ENCODE measurements around the gene LCN15.
A peak's percentile ranks its signal among the peaks of the same experiment; 100 is the strongest.

LCN15 gene

GRCh38 chr9:136738960-136739359 is 25.4 kb downstream of the LCN15 start:
- no peak overlapping the region for H3K4me3 ChIP-seq (replicated peaks; ENCODE audit: low read depth, low read length)
- no peak for TF ChIP-seq CTCF (IDR thresholded peaks at IDR 0.05; ENCODE audit: low read depth, low read length, missing control alignments)
- no peak for DNase-seq (ENCODE audit: extremely low read depth, low read depth)

- DNase-seq (ENCODE audit: extremely low read depth, low read depth): no peak
- H3K4me3 ChIP-seq (replicated peaks; ENCODE audit: low read depth, low read length): no peak overlapping the region
- TF ChIP-seq CTCF (IDR thresholded peaks at IDR 0.05; ENCODE audit: low read depth, low read length, missing control alignments): no peak
These were observed 28.4 kb downstream of the LCN15 start for GRCh38 chr9:136735812-136736480.

- H3K4me3 ChIP-seq (replicated peaks; ENCODE audit: low read depth, low read length): no peak overlapping the region
- no peak for TF ChIP-seq CTCF (IDR thresholded peaks at IDR 0.05; ENCODE audit: low read depth, low read length, missing control alignments)
- DNase-seq (ENCODE audit: extremely low read depth, low read depth): no peak
These were observed 29.4 kb downstream of the LCN15 start for GRCh38 chr9:136734837-136735496.

GRCh38 chr9:136733611-136734010 is 30.7 kb downstream of the LCN15 start:
- no peak overlapping the region for H3K4me3 ChIP-seq (replicated peaks; ENCODE audit: low read depth, low read length)
- no peak for TF ChIP-seq CTCF (IDR thresholded peaks at IDR 0.05; ENCODE audit: low read depth, low read length, missing control alignments)
- DNase-seq (ENCODE audit: extremely low read depth, low read depth): no peak

- no peak for DNase-seq (ENCODE audit: extremely low read depth, low read depth)
- H3K4me3 ChIP-seq (replicated peaks; ENCODE audit: low read depth, low read length): no peak overlapping the region
- no peak for TF ChIP-seq CTCF (IDR thresholded peaks at IDR 0.05; ENCODE audit: low read depth, low read length, missing control alignments)
These were observed 31.7 kb downstream of the LCN15 start for GRCh38 chr9:136732444-136733178.

GRCh38 chr9:136729926-136730325 is 34.4 kb downstream of the LCN15 start:
- H3K4me3 ChIP-seq (replicated peaks; ENCODE audit: low read depth, low read length): peak overlapping the region; percentile 97
- TF ChIP-seq CTCF (IDR thresholded peaks at IDR 0.05; ENCODE audit: low read depth, low read length, missing control alignments): no peak
- no peak for DNase-seq (ENCODE audit: extremely low read depth, low read depth)

All from HFF-Myc (cell line).